Right ventricle myocardium inferior (tissue), 1 donor: ENCODE measurements around the gene ISY1. TPM values are rescaled to one million over a fixed set of nuclear protein-coding genes. Genes with fewer than 3 reads are reported as not detected.
"Not testable (repeated sequence)": the region's sequence is repeated elsewhere in the genome, so short reads cannot be mapped to it uniquely, and the experiment has no call there.

Experiments
- ATAC-seq: fragments of 200-7000 bp; cut with Tn5 transposase; one replicate; pipeline ENCODE4 v1.9.1; 2020; ENCODE audit warnings: mild to moderate bottlenecking, moderate library complexity
- DNase-seq: peaks from one replicate; pipeline ENCODE4 v3.0.0; 2021; ENCODE audit errors: missing footprints
- intact Hi-C: fragments of 100-400 bp; cut with DNase I; formaldehyde crosslinking; loops from one replicate; pipeline ENCODE4 v1.11.0; 2022
- total RNA-seq: library from RNA; stranded (reverse); fragmentation: NEBNext Ultra II Directional; extraction: Animal tissue kit (Norgen Biotek cat#: 25700); gene quantifications from one replicate; pipeline ENCODE4 v1.2.1, GENCODE V29; 2021
- donor health status: DM: no; HTN: yes; CAD: no; lungs with severe emphysema.

Gene ISY1
- total RNA-seq, 1 donor from 2014 or later = 25.1 TPM

DNA sequence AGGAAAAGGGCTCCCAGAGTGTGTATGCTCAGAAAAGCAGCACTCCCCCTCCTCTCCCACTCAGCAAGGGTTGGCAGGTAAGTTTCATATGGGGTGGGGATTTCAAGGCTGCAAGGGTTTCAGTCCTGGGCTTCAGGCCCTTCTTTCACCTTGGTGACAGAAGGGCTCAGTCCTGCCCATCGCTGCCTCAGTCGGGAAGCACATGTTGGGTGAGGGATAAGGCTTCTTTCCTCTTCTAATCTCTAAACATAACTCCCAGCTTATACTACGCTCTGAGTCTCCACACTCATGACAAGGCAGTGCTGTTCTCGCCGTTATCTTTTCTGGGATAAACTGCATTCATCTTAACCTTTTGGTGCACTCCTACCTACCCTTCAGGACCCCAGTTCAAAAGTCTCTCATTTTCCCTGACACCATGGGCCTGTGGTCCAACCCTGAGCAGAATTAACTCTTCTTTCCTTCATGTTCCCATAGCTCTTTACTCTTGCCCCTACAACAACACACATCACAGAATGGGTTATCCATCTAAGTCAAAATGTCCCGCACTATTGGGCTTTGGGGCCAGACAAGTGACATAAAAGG is 56.3 kb downstream of the ISY1 start:
- intact Hi-C loops = no loop called here
- no peak for DNase-seq
- ATAC-seq = no peak

DNA sequence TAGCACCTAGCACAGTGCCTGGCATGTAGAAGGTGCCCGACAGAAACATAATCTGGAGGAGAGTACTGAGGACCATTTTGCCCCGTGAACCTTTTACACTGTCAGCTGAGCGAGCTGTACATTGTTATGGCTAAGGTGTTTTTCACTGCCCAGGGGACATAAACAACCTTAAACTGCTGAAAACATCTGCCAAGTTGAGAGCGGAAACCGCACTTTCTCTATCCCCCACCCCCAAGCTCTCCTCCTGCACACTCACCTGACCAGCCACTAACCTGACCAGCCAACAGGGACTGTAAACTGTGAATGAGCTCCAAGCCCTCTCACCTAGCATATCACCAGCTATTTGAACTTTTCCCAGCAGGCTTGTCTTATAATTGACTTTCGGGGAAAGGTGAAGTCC is 56.8 kb downstream of the ISY1 start:
- DNase-seq (no peak), ATAC-seq (no peak)
- intact Hi-C loops = no loop called here

DNA sequence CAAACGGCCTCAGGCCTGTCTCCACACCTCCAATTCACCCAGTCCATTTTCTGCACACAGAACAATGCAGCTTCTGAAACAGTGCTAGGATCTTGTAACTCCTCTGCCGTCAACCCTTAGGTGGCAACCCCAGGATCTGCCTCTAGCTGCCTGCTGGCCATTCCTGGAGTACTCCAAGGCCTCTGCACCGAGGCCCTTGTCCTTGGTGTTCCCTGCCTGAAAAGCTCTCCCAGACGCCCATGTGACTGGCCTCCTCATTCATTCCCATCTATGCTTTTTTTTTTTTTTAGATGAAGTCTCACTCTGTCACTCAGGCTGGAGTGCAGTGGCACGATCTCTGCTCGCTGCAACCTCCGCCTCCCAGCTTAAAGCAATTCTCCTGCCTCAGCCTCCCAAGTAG is 57.6 kb downstream of the ISY1 start:
- no peak for DNase-seq
- intact Hi-C loops = no loop called here
- no peak for ATAC-seq

DNA sequence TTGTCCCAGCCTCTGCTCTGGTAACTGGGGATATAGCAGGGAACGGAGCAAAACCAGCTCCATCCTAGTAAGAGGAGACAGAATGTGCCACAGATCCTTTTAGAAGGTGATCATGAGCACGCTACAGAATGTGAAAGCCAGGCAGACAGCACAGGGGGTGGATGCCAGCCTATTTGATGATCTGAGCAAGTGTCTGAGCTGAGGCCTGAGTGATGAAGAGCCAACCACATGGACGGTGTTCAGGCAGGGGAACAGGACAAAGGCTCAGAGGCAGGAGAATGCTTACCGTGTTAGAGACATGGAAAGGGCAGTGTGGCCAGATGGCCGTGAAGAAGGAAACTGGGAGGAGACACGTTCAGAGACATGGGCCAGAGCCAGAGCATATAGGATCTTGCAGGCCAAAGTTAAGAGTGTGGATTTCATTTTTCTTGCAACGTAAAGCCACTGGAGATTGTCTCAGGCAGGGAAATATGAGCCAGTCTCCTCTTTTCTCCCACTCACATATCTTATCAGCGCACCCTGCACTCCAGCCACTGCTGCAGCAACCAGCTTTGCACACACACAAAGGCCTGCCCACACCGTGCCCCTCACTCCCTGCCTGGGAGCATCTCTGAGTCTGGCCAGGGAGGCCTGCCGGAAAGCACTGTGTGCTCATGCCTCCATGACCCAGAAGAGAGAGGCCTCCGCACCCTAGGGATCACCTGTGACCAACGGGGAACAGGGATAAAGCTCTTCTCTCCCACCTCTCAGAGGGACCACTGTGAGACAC is 59.3 kb downstream of the ISY1 start:
- peak; percentile 73 for ATAC-seq
- intact Hi-C loops = no loop called here
- DNase-seq = peak; percentile 20

DNA sequence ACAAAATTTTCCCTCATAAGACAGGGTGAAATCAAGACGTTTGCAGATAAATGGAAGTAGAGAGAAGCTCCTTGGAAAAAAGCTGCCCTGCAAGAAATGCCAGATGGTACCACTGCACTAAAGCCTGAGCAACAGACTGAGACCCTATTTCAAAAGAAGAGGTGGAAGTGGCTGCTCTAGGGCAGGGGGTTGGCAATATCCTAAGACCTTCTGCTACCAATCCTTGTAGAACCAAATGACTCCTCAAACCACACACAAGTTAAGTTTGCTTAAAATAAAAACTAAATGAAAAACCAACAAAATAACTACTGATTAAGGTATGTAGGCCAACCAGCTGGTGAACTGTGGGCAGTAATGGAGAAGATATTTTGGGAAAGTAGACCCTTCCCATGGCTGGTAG is 60.6 kb downstream of the ISY1 start:
- intact Hi-C loops = no loop called here
- no peak for DNase-seq
- ATAC-seq = no peak

DNA sequence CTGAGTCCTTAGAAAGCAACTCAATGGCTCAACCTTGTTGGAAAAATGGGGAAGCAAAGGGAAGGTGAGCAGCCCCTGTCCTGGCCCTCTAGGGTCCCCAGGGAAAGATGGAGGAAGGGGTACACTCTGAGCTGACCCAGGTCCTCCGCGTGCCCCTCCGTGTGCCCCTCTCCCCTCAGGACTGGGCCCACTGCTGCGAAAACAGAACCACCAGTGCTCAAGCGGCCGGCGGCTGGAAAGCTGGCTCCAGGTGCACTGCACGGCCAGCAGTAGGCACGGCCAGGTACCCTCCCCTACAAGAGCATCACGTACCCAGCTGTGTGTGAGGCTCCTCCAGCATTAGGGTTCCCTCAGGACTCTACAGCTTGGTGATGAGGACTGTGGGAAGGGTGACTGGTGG is 65.6 kb downstream of the ISY1 start:
- intact Hi-C loops = no loop called here
- no peak for ATAC-seq
- peak; percentile 14 for DNase-seq

DNA sequence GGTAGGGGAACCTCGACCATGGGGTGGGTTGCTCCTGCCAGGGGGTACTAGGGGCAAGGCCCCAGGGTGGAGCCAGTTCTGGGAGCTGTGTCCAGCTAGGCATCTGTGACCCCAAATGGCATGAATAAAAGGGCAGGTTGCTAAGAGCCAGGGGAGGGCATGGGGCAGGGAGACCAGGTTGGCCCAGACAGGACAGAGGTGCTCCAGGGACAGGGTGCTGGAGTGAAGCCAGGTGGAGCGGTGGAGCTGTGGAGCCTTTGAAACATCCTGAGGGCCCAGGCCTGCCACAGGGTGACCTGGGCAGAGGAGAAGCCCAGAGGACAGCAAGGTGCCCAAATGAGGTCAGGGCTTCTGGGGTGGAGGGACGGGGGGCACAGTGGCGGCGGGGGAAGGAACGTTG is 72.6 kb downstream of the ISY1 start:
- ATAC-seq = peak; percentile 44
- intact Hi-C loops = loop anchor here (10.0 kb wide), 1 partner anchor 114 kb away; no protein-coding TSS in a partner anchor
- not testable (repeated sequence) for DNase-seq

DNA sequence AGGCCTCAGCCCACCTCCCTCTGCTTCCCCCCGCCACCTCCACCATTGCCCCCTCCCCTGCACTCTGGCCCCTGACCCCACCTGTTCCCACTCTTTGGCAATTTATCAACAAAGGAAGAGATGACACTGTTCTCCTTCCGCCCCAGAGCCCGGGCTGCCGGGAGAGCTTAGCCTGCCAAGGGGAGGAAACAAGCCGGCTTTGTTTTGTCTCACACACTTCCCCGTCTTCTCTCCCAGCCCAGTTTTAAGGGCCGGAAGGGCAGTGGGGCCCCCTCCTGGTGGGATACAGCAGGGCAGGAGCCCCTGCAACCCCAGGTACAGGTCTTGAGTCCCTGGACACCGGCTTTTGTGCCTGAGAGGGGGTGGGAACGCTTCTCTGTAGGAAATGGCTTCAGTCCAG is 73.0 kb downstream of the ISY1 start:
- peak; percentile 90 for ATAC-seq
- intact Hi-C loops = loop anchor here (10.0 kb wide), 1 partner anchor 113 kb away; no protein-coding TSS in a partner anchor
- peak; percentile 41 for DNase-seq

DNA sequence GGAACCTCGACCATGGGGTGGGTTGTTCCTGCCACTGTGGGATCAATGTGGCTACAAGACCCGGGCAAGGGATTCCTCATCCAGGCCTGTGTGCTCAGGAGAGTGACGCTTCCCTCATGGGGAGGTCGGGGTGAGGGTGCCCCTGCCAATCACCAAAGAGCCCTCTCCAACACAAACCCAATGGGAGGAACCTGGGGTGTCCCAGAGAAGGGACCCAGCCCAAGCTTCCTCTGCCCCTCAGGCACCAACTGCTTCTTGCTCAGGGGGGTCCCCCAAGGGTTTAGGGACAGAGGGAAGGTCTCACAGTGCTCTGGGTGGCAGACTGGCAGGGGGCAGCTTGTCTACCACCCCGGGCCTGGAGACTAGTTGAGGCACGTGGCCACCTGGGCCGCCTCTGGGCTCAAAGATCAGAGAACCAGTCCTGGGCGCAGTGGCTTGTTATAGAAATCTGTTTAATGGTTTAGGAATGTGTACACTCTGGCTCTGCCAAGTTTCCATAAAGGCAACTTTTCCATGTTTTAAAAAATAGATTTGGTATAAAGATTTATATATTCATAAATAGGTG is 73.6 kb downstream of the ISY1 start:
- DNase-seq (peak; percentile 64), ATAC-seq (peak; percentile 37)
- intact Hi-C loops = loop anchor here (10.0 kb wide), 1 partner anchor 112 kb away; no protein-coding TSS in a partner anchor

DNA sequence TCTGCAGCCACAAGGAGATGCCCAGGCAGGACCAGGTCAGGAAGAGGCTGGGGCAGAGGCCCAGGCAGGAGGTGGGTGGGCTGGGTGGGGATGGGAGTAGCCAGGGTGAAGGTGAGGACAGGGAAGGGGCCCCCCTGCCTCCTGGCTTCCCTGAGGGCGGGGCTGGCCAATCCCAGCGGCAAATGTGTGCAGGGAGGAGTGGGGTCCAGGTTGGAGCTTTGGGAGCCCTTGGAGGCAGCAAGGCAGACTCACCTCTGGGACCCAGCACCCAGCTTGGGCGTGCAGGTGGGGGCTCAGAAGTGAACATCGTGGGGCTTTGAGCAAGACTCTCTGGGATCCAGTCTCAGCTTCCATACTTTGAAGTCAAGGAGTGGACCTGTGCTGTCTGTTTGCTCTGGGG is 75.0 kb downstream of the ISY1 start:
- DNase-seq = peak; percentile 35
- ATAC-seq = no peak
- intact Hi-C loops = loop anchor here (10.0 kb wide), 1 partner anchor 111 kb away; no protein-coding TSS in a partner anchor

DNA sequence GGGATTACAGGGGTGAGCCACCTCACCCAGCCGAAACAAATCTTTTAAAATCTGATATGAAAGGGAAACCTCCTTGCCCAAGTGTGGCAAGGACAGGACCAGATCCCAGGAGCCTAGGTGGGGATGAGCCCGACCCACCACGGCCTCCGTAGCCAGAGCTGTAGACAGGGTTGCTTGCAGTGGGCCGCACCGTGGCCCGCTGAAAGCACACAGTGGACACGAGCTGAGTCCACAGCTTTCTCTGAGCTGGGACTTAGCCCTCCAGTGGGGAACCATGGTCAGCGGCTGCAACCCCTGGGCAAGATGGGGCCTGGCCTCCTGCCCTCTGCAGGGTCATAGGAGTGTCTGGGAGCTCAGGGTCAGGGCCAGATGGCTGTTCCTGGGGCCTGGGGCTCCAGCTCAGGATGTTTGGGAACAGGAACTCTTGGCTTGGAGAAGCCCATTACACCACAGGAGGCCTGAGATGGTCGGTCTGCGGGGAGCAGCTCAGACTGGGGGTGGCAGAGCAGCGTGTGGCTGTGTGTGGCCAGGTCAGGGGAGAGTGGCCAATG is 75.6 kb downstream of the ISY1 start:
- intact Hi-C loops = loop anchor here (10.0 kb wide), 1 partner anchor 110 kb away; no protein-coding TSS in a partner anchor
- peak; percentile 45 for DNase-seq
- no peak for ATAC-seq

DNA sequence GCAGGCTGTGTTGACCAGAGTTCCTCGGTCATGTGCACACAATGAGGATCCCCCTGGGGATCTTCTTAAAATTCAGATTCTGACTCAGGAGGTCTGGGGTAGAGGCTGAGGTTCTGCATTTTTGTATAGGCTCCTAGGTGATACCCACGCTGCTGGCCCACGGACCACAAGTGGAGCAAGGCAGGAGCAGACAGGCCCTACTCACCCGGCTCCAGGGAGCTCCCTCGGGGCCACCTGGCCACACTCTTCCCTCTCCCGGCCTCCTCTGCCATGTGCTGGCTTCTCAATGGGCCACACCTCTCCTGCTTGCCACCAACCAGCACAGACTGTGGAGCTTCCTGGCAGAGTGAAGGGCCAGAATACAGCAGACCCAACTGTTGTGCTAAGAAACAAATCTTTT is 76.4 kb downstream of the ISY1 start:
- peak; percentile 13 for DNase-seq
- no peak for ATAC-seq
- intact Hi-C loops = loop anchor here (10.0 kb wide), 1 partner anchor 110 kb away; no protein-coding TSS in a partner anchor

DNA sequence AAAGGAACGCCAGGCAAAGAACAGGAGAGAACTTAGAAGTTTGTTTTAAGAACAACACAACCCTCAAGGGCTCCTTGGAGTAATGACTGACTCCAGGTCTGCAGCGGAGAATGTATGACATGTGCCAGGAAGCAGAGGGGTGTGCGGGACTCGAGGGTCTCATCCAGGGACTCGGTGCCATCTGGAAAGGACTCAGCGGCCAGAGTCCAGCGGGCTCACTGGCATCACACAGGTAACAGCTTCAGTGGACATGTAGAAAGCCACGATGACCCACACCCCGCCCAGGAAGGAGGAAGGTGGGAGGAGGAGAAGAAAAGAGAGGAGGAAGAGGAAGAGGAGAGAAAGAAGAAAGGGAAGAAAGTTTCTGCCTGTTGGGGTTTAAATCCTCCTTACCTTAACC is 78.8 kb downstream of the ISY1 start:
- ATAC-seq = no peak
- intact Hi-C loops = loop anchor here (10.0 kb wide), 1 partner anchor 107 kb away; no protein-coding TSS in a partner anchor
- peak; percentile 67 for DNase-seq

DNA sequence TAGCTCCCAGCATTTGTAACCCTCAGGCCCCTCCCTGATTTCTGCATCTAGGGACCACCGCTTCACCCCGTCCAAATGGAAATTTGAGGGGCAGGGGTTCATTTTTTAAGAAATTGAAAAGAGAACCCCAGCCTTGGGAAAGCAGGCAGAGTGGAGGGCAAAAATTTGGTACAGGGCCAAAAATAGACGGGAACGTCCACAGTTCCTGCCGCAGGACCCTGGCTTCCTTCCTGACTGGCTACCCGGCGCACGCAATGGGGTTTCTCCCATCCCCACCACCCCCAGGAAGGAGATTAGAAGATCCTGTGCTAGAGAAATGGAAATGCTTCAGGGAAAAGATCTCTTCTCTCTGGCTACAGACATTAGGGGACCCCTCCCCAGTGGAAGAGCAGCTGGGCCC is 79.4 kb downstream of the ISY1 start:
- intact Hi-C loops = loop anchor here (10.0 kb wide), 1 partner anchor 107 kb away; no protein-coding TSS in a partner anchor
- ATAC-seq = no peak
- no peak for DNase-seq

DNA sequence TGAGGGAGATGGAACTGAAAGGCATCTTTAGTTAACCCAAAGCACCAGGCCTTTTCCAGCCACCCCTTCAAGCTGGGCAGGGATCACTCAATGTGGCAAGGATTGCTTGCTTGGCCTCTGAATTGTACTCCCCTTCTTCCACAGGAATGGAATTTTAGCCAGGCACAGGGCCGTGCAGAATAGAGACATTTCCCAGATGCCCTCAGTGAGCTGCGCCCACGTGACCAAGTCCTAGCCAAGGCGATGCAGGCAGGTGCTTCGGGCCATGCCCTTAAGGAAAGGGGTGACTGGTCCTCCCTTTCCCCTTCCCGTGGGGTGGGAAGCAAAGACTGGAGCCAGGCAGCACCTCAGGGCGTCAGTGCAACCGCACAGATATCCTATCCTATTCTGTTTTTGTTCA is 82.4 kb downstream of the ISY1 start:
- DNase-seq (peak; percentile 32), ATAC-seq (no peak)
- intact Hi-C loops = no loop called here

Other genes with a start within 250 kb of the ISY1 start
- gene CFAP92, start 167.0 kb downstream of the ISY1 start, total RNA-seq = 0.49 TPM
- gene EFCC1, start 159.8 kb downstream of the ISY1 start, total RNA-seq = 2.3 TPM
- gene GP9, start 100.3 kb downstream of the ISY1 start, total RNA-seq = not detected
- gene RAB43, start 39.3 kb downstream of the ISY1 start, total RNA-seq = 3.4 TPM
- gene CNBP, start 22.8 kb upstream of the ISY1 start, total RNA-seq = 458 TPM
- gene COPG1, start 88.5 kb upstream of the ISY1 start, total RNA-seq = 83.9 TPM
- 42.3 TPM for gene HMCES, start 117.8 kb upstream of the ISY1 start, total RNA-seq